GM18499 (cell line): ENCODE data around the gene ZNF207.
"Not testable (repeated sequence)": the region's sequence is repeated elsewhere in the genome, so short reads cannot be mapped to it uniquely, and the experiment has no call there.

Source experiments
- ATAC-seq: cut with Tn5 transposase; IDR thresholded peaks from one replicate; pipeline ENCODE4 v1.9.1; 2021; ENCODE audit warnings: moderate number of reproducible peaks; ENCODE audit not compliant: insufficient read depth, unreplicated experiment

The ZNF207 gene

DNA sequence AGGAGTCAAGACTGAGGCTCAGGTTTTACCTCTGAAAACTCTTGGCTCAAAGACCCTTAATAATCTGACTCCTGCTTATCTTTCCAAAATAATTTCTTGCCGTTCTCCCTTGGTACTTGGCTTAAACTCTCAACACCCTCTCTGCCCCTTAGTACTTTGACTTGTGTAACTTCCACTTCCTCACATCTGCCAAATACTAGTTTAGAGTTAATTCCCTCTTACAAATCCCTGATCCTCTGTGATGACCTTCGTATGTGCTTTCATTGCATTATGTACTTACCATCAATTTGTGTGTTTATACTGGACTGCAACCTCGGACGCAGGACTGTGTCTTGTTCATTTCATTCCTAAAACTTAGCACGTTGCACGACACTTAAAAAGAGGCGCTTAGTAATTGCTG, 35.2 kb downstream of the ZNF207 start:
- no peak for ATAC-seq

DNA sequence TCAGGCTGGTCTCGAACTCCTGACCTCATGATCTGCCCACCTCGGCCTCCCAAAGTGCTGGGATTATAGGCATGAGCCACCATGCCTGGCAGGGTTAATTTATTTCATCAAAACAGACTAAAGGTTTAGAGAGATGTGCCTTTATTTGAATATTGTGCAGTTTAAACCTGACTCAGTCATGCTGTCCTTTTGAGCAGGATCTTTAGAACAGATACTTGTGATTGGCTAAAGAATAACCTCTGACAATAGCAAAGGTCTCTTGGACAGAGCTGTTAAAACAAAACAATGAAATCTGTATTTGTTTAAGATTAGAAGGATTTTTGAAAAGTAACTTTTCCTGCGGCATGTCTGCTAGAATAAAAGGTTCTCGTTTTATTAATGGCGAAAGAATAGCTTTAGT, 36.0 kb downstream of the ZNF207 start:
- no peak for ATAC-seq

DNA sequence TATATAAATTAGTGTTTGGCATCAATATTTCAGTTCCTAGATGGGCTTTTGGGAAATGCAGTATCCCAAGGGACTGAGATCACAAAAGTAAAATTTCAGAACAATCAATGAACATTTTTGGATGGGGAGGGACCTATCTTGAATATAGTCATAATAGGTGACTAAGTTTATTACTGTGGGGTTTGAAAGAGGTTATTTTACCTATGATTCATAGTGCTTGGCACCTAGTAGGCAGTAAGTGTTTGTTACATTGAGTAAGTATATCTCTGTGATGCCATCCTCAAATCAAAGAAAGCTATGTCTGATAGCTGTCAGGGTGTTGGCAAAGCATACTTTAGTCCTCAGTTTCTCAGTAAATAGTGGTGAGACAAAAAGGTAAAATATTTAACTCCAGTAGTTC, 36.9 kb downstream of the ZNF207 start:
- ATAC-seq = no peak

DNA sequence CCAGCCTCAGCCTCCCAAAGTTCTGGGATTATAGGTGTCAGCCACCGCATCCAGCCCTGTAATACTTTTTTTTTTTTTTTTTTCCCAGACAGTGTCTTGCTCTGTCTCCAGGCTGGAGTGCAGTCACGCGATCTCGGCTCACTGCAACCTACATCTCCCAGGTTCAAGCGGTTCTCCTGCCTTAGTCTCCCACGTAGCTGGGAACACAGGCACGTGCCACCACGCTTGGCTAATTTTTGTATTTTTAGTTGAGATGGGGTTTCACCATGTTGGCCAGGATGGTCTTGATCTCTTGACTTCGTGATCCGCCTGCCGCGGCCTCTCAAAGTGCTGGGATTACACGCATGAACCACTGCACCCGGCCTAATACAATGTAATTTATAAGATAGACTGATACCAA, 38.2 kb downstream of the ZNF207 start:
- not testable (repeated sequence) for ATAC-seq

DNA sequence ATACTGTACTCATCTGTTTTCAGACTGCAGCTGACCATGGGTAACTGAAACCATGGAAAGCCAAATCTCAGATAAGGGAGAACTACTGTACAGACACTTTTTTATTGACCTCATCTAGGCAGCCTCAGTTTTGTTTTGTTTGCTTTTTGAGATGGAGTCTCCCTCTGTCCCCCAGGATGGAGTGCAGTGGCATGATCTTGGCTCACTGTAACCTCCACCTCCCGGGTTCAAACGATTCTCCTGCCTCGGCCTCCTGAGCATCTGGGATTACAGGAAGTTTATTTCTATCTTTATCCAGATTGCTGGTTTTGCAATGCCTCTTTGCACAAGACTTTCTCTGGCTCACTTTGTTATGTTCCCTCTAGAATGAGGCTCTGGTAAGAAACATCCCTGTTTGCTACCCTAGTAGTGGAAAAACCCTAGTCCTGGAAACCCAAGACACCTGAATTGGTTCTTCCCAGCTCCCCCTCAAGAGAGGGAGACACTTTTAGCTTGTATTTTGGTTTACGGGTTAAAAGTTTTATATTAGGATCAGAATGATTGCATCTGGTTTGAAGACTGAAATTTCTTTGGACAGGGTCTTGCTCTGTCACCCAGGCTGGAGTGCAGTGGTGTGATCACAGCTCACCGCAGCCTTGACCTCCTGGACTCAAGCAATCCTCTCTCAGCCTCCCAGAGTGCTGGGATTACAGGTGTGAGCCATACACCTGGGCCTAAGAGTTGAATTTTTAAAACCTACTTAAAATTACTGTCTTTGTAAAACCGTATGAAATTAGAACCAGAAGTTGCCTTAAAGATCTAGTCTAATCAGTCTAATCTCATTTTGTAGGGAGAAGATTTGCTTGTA, 38.9 kb downstream of the ZNF207 start:
- no peak for ATAC-seq

DNA sequence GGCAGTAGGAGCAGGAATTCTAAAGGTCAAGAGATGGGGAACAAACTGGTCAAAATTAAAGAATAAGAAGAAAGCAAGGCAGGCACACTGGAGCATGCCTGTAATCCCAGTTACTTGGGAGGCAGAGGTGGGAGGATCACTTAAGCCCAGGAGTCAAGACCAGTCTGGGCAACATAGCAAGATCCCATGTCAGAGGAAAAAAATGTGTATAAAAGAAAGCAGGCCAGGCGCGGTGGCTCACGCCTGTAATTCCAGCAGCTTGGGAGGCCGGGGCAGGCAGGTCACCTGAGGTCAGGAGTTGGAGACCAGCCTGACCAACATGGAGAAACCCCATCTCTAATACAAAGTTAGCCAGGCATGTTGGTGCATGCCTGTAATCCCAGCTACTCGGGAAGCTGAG, 43.9 kb downstream of the ZNF207 start:
- ATAC-seq = no peak

DNA sequence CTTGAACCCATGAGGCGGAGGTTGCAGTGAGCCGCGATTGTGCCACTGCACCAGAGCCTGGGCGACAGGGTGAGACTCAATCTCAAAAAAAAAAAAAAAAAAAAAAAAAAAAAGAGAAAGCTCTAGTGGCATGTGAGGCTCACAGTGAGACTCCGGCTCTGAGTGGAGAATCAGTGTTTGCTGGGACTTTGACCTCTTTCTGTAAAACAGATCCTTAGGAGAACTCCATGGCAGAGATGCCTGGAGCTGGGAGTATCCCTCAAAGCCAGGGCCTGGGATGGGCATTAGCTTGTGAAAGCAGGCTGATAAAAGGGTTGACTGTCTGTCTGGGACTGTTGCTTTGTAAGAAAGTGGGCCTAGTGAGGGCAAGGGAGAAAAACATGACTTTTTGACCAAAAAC, 46.4 kb downstream of the ZNF207 start:
- ATAC-seq = no peak

DNA sequence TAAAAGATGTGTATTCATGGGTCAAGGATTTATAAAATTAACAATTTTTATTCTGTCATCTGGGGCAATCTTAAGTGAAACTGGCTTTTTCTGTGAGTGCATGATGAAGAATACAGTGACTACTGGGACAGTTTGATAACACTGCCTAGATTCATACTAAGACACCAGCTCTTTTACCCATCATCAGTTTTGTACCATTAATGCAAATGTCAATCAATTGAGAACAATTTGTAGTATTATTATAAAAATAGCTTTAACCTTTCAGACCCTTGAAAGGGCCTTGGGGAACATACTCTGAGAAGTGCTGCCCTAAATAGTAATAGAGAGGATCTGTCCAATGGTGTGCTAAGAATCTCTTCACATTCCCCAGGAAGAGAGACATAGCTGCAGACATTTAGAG, 49.0 kb downstream of the ZNF207 start:
- ATAC-seq = no peak

DNA sequence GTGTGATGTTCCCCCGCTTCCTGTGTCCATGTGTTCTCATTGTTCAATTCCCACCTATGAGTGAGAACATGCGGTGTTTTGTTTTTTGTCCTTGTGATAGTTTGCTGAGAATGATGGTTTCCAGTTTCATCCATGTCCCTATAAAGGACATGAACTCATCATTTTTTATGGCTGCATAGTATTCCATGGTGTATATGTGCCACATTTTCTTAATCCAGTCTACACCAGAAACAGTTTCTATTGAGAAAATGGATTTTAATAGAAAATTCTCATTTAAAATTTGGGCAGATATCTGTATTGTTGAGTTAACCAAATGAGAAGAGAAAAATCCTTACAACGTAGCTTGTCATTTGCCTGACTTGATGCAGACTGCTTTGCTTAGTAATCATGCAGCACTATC, 60.1 kb downstream of the ZNF207 start:
- not testable (repeated sequence) for ATAC-seq

DNA sequence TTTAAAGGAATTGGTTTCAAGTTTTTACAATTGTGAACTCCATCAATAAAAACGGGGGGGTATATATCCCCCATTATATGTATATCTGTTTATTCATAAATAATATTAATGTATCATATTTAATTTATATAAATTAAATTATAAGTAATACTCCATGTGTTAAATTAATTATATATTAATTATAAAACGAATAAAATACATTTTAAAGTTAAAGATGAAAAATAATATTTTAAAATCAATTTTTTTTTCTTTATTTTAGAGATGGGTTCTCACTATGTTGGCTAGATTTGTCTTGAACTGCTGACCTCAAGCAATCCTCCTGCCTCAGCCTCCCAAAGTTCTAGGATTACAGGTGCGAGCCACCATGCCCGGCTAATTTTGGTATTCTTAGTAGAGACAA, 76.9 kb downstream of the ZNF207 start:
- ATAC-seq = no peak

DNA sequence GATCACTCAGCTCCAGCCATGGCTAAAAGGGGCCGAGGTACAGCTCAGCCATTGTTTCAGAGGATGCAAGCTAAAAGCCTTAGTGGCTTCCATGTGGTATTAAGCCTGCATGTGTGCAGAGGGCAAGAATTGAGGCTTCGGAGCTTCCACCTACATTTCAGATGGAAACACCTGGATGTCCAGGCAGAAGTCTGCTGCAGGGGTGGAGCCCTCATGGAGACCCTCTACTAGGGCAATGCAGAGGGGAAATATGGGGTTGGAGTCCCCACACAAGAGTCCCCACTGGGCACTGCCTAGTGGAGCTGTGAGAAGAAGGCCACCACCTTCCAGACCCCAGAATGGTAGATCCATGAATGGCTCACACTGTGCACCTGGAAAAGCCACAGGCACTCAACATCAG, 79.6 kb downstream of the ZNF207 start:
- ATAC-seq = no peak
